Glomerular endothelial cell (primary cell): ENCODE results near the gene LRRC10B. TPM values are rescaled to one million over a fixed set of nuclear protein-coding genes. Genes with fewer than 3 reads are reported as not detected.

Experiments used
- DNase-seq: peaks from one replicate; pipeline ENCODE4 v3.0.0-alpha.2; 2011; ENCODE audit warnings: low read depth, low spot score; ENCODE audit errors: extremely low read depth
- total RNA-seq: library from RNA; depleted of rRNA; stranded (reverse); fragments of >200 nt; gene quantifications from 2 replicates; pipeline ENCODE4 v1.2.3, GENCODE V29; 2015

Gene LRRC10B
- total RNA-seq, 1 donor from 2014 or later: 0.18 TPM

- no peak for DNase-seq
These were observed 22.4 kb upstream of the LRRC10B start for GRCh38 chr11:61486011-61486620.

- no peak for DNase-seq
These were observed 21.8 kb upstream of the LRRC10B start for GRCh38 chr11:61486779-61487178.

- no peak for DNase-seq
These were observed 21.1 kb upstream of the LRRC10B start for GRCh38 chr11:61487342-61488025.

GRCh38 chr11:61488651-61489291, 19.8 kb upstream of the LRRC10B start:
- no peak for DNase-seq

GRCh38 chr11:61489833-61490721, 18.5 kb upstream of the LRRC10B start:
- DNase-seq: no peak

GRCh38 chr11:61491736-61492395, 16.7 kb upstream of the LRRC10B start:
- no peak for DNase-seq

GRCh38 chr11:61494381-61494961, 14.1 kb upstream of the LRRC10B start:
- no peak for DNase-seq

- DNase-seq: no peak
These were observed 12.5 kb upstream of the LRRC10B start for GRCh38 chr11:61495801-61496601.

GRCh38 chr11:61496602-61497400, 11.7 kb upstream of the LRRC10B start:
- no peak for DNase-seq

GRCh38 chr11:61497473-61497872, 11.1 kb upstream of the LRRC10B start:
- no peak for DNase-seq

- DNase-seq: no peak
These were observed 10.7 kb upstream of the LRRC10B start for GRCh38 chr11:61497876-61498275.

GRCh38 chr11:61498767-61499341, 9.7 kb upstream of the LRRC10B start:
- no peak for DNase-seq

GRCh38 chr11:61499816-61500491, 8.6 kb upstream of the LRRC10B start:
- no peak for DNase-seq

GRCh38 chr11:61502522-61502921, 6.0 kb upstream of the LRRC10B start:
- DNase-seq: no peak

GRCh38 chr11:61503135-61503770, 5.3 kb upstream of the LRRC10B start:
- no peak for DNase-seq

- DNase-seq: no peak
These were observed 3.4 kb upstream of the LRRC10B start for GRCh38 chr11:61505106-61505505.

- no peak for DNase-seq
These were observed 2.9 kb upstream of the LRRC10B start for GRCh38 chr11:61505640-61506155.
